PC-9 (cell line): ENCODE measurements around the gene ZNF581. TPM values are rescaled to one million over a fixed set of nuclear protein-coding genes. Genes with fewer than 3 reads are reported as not detected.

Source experiments
- BruUV-seq: library from RNA; stranded (reverse); fragments of 400-500 nt; replicated peaks from 2 replicates; lab custom pipeline; 2021; lab: Mats Ljungman, UMichigan
- CTCF ChIA-PET: fragments of 300-600 bp; sonication (Branson Sonifier 250); formaldehyde crosslinking; loops from one replicate; lab custom pipeline; 2022; ENCODE audit warnings: antibody characterized with exemption; lab: Charles Lee
- POLR2A ChIA-PET: fragments of 300-600 bp; sonication (Branson Sonifier 250); formaldehyde crosslinking; loops from one replicate; lab custom pipeline; 2022; ENCODE audit warnings: antibody characterized with exemption; ENCODE audit not compliant: unreplicated experiment; lab: Charles Lee
- DNase-seq, 2 experiments: peaks; one replicate each; pipeline versions ENCODE4 v3.0.0 to v3.0.0-alpha.2; 2015 to 2022; ENCODE audit warnings: mixed read lengths in 1 of 2
- H2AFZ ChIP-seq: fragments of 200-600 bp; sonication (generic); 2 replicates; pipeline ENCODE4 v1.8.1; 2017; ENCODE audit warnings: antibody characterized with exemption
- H3F3A ChIP-seq: fragments of 200-600 bp; sonication (generic); 2 replicates; pipeline ENCODE4 v1.8.1; 2017; ENCODE audit warnings: antibody characterized with exemption, mild to moderate bottlenecking, low read depth; ENCODE audit not compliant: insufficient read depth
- H3K27ac ChIP-seq: fragments of 200-600 bp; sonication (generic); 2 replicates; pipeline ENCODE4 v1.6.1; 2016; ENCODE audit warnings: mixed run types
- H3K27me3 ChIP-seq: fragments of 200-600 bp; sonication (generic); 2 replicates; pipeline ENCODE4 v1.6.1; 2016; ENCODE audit warnings: low read depth, mixed run types; ENCODE audit not compliant: insufficient read depth
- H3K36me3 ChIP-seq: fragments of 200-600 bp; sonication (generic); 2 replicates; pipeline ENCODE4 v1.6.1; 2016; ENCODE audit warnings: low read depth, mixed run types
- H3K4me1 ChIP-seq: fragments of 200-600 bp; sonication (generic); replicated peaks from 2 replicates; pipeline ENCODE4 v1.6.1; 2016; ENCODE audit warnings: mixed run types; ENCODE audit not compliant: insufficient read depth
- H3K4me2 ChIP-seq: fragments of 200-600 bp; sonication (generic); 2 replicates; pipeline ENCODE4 v1.6.1; 2017; ENCODE audit warnings: mixed run types
- H3K4me3 ChIP-seq: fragments of 200-600 bp; sonication (generic); 2 replicates; pipeline ENCODE4 v1.6.1; 2016; ENCODE audit warnings: mixed run types
- H3K79me2 ChIP-seq: fragments of 200-600 bp; sonication (generic); 2 replicates; pipeline ENCODE4 v1.6.1; 2017; ENCODE audit warnings: low read depth, mixed run types
- H3K9me2 ChIP-seq: fragments of 200-600 bp; sonication (generic); 2 replicates; pipeline ENCODE4 v1.8.1; 2017; ENCODE audit warnings: mild to moderate bottlenecking; ENCODE audit not compliant: insufficient read depth
- H3K9me3 ChIP-seq: fragments of 200-600 bp; sonication (generic); 2 replicates; pipeline ENCODE4 v1.8.1; 2016; ENCODE audit warnings: low read depth; ENCODE audit not compliant: insufficient read depth
- H4K20me1 ChIP-seq: fragments of 200-600 bp; sonication (generic); 2 replicates; pipeline ENCODE4 v1.8.1; 2017; ENCODE audit not compliant: insufficient read depth
- EZH2 ChIP-seq: fragments of 200-600 bp; sonication (generic); IDR thresholded peaks from 2 replicates; pipeline ENCODE4 v1.8.0; 2017; ENCODE audit warnings: antibody characterized with exemption, low read depth
- intact Hi-C: fragments of 100-400 bp; cut with micrococcal nuclease; formaldehyde crosslinking; loops from one replicate; pipeline ENCODE4 v1.10.0; 2022; ENCODE audit not compliant: unreplicated experiment
- total RNA-seq: library from RNA; stranded (reverse); gene quantifications from 2 replicates; pipeline ENCODE4 v1.2.3, GENCODE V29; 2021
- TF ChIP-seq, protein P1 (sequence below): fragments of 200-600 bp; sonication (generic); conservative IDR thresholded peaks from 2 replicates; pipeline ENCODE4 v1.6.1; 2017; ENCODE audit warnings: mixed run types, antibody characterized with exemption, mild to moderate bottlenecking, moderate library complexity

ZNF581 gene
- total RNA-seq, 1 experiment from 2014 or later: 53.5 TPM

DNA sequence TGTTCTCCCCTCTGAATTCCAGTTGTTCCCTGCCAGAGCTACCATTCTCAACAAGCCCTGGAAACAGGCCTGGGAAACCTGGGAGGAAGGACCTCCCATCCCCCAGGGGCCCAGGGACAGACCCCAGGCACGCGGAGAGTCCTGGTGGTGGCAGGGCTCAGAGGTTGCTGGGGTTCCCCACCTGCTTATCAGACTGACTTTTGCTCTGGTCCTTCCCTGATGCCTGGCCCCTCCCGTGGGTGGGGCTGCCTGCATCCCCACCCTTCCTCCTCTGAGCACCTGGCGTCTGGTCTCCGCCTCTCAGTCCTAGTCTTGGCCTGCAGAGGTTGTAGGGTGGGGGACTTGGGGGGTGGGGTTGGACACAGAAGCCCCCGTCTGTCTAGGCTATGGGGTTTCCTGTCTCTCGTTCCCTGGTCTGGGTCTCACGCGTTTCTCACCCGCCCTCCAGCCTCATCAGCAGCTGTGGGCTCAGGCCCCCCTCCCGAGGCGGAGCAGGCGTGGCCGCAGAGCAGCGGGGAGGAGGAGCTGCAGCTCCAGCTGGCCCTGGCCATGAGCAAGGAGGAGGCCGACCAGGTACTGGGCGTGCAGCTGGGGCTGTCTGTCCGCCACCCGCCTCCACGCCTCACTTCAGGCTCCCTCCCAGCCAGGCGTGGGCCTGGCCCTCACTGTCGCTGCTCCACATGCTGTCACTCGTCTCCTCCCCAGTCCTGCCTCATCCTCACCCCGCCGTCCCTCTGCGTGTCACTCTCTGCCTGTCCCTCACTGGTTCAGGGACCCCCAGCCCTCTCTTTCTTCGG lies 45.2 kb downstream of the ZNF581 start:
- no peak overlapping the region for H3K4me2 ChIP-seq
- no peaks in the 10 kb centered on the region for H3K9me3 ChIP-seq
- no peak for DNase-seq
- no peaks in the 10 kb centered on the region for H3F3A ChIP-seq
- intact Hi-C loops: no loop called here
- no peaks in the 10 kb centered on the region for H3K27me3 ChIP-seq
- CTCF ChIA-PET: no interaction called here
- peaks cover 28% of the 10 kb centered on the region for H4K20me1 ChIP-seq
- peaks cover 5% of the 10 kb centered on the region for H3K79me2 ChIP-seq
- no TSS peak for BruUV-seq
- no peak for TF ChIP-seq EZH2
- TF ChIP-seq, protein P1, sequence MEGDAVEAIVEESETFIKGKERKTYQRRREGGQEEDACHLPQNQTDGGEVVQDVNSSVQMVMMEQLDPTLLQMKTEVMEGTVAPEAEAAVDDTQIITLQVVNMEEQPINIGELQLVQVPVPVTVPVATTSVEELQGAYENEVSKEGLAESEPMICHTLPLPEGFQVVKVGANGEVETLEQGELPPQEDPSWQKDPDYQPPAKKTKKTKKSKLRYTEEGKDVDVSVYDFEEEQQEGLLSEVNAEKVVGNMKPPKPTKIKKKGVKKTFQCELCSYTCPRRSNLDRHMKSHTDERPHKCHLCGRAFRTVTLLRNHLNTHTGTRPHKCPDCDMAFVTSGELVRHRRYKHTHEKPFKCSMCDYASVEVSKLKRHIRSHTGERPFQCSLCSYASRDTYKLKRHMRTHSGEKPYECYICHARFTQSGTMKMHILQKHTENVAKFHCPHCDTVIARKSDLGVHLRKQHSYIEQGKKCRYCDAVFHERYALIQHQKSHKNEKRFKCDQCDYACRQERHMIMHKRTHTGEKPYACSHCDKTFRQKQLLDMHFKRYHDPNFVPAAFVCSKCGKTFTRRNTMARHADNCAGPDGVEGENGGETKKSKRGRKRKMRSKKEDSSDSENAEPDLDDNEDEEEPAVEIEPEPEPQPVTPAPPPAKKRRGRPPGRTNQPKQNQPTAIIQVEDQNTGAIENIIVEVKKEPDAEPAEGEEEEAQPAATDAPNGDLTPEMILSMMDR: no peak
- no peaks in the 10 kb centered on the region for H3K9me2 ChIP-seq
- POLR2A ChIA-PET: no interaction called here
- peaks cover 5% of the 10 kb centered on the region; the same call in 1 of the 2 replicates for H3K36me3 ChIP-seq
- no peak overlapping the region for H3K4me3 ChIP-seq
- H3K4me1 ChIP-seq: no peaks in the 10 kb centered on the region
- no peak overlapping the region for H3K27ac ChIP-seq
- H2AFZ ChIP-seq: no peak overlapping the region

DNA sequence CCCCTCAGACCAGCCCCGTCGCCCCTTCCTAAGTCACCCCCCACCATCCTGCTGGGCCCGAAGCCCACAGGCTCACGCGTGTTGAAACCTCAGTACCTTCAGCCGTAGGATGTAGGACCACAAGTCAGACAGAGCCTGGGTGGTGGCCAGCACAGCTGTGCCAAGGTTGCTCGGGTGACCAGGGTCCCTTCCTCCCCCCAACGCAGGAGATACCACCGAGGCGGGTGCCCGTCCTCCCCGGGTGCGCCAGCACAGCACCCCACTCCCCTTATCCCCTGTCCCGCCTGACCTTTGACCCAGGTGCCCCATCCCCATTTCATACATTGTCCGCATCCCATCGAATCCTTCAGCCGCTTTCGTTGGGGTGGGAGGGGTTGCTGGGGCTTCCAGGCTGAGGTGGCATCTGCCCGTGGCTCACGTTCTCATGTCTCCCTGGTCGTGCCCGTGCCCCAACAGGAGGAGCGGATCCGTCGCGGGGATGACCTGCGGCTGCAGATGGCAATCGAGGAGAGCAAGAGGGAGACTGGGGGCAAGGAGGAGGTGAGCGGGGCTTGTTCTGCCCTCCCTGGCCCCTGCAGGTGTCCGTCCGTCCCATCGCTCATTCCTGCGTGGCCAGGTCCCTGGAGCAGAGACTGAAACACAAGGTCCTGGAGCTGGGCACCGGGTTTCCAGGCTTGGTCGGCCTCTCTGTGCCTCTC lies 46.1 kb downstream of the ZNF581 start:
- Histone ChIP-seq H3K4me1 (no peaks in the 10 kb centered on the region), H3K9me3 (no peaks in the 10 kb centered on the region), H4K20me1 (peaks cover 24% of the 10 kb centered on the region), H3F3A (no peaks in the 10 kb centered on the region), H3K4me3 (no peak overlapping the region), H3K27me3 (no peaks in the 10 kb centered on the region), H3K9me2 (no peaks in the 10 kb centered on the region), H3K4me2 (no peak overlapping the region), H3K27ac (no peak overlapping the region), H3K79me2 (no peaks in the 10 kb centered on the region; the same call in 1 of the 2 replicates), H2AFZ (no peak overlapping the region), H3K36me3 (peaks cover 5% of the 10 kb centered on the region; the same call in 1 of the 2 replicates)
- ChIA-PET CTCF (no interaction called here), POLR2A (no interaction called here)
- intact Hi-C loops: no loop called here
- no peak for DNase-seq
- TF ChIP-seq, protein P1: no peak
- no peak for TF ChIP-seq EZH2
- no TSS peak for BruUV-seq

DNA sequence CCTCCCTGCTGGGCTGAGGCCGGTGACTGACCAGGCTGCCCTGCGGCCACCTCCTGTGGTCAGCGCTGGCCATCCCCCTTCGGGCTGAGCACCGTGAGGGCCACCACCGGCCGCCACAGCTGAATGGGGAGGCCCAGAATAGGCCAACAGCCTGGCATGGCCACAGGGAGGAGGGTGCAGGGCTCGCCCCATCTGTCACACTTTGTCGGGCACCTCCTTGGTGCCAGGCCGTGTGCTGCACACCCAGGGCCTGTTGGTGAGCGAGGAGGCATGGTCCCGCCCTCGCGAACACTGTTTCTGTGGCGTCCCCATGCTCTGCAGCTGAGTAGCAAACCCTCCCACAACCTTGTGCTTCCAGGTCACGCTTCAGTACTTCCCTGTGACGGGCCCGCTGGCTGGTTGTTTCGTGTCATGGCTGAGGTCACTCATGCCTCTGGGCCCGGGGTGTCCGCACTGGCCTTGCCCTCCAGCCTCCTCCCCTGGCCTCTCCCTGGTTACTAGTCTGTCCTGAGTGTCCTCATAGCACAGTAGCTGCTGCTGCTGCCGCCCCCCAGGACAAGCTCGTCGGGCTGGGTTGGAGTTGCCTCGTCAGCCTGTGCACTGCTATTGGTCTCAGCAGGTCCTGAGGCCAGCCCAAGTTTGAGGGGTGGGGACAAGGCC lies 46.8 kb downstream of the ZNF581 start:
- Histone ChIP-seq H3K4me2 (no peak overlapping the region), H3F3A (no peaks in the 10 kb centered on the region), H3K4me1 (no peaks in the 10 kb centered on the region), H3K27ac (no peak overlapping the region), H4K20me1 (peaks cover 24% of the 10 kb centered on the region), H3K27me3 (no peaks in the 10 kb centered on the region), H3K36me3 (peaks cover 10% of the 10 kb centered on the region; the same call in 1 of the 2 replicates), H3K79me2 (no peaks in the 10 kb centered on the region; the same call in 1 of the 2 replicates), H2AFZ (no peak overlapping the region), H3K9me2 (no peaks in the 10 kb centered on the region), H3K4me3 (no peak overlapping the region), H3K9me3 (no peaks in the 10 kb centered on the region)
- TF ChIP-seq EZH2: no peak
- TF ChIP-seq, protein P1: no peak
- intact Hi-C loops: no loop called here
- no TSS peak for BruUV-seq
- DNase-seq: no peak
- ChIA-PET CTCF (no interaction called here), POLR2A (interaction anchor here (0.7 kb wide), 1 partner anchor 169 kb away, joined by 4 read pairs; no protein-coding TSS in a partner anchor)
